HG02571 (cell line): ENCODE measurements around the gene HRC.
"Not testable (repeated sequence)": the region's sequence is repeated elsewhere in the genome, so short reads cannot be mapped to it uniquely, and the experiment has no call there.

Experiments used
- ATAC-seq: cut with Tn5 transposase; IDR thresholded peaks from one replicate; pipeline ENCODE4 v1.9.1; 2021; ENCODE audit warnings: mild to moderate bottlenecking, moderate library complexity; ENCODE audit not compliant: unreplicated experiment

HRC gene

DNA sequence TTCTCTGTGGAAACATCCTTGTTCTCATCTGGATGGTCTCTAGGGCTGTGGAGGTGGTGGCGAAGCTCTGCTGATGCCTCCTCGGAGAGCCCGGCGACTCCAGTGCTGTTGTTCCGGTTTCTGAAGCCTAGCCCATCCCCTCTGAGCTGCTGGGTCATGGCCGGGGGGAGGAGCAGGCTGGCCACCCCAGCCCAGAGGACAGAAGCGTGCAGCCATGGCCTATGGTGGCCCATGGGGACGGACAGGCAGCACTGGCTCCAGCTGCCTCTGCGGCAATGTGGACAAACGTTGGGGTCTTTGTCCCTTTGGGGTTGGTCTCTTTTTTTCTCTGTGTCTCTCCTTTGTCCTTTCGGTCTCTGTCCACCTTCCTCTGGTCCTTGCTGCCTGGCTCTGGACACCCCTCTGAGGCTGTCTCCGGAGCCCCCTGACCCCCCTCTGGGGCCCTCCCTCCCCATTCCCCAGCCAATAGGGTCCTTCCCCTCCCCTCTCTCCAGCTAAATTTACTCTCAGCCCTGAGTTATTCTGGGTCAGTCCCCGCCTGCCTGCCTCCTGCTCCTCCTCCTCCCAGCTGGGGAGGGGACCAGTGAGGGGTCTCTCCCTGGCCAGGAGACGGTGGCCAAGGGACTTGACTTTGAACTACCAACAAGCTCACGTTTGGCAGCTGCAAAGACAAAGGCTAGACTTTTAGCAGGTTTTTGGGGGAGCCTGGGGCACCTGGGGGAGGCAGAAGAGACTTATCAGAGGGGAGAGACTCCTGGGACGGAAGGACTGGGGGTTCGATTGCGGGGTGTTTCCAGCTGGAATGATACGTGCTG, at the start of gene HRC:
TSS of gene HRC (minus strand) at position 392 of the 815 bp plus-strand sequence. CDS start at position 233, 159 bp downstream.
- ATAC-seq, result no peak

DNA sequence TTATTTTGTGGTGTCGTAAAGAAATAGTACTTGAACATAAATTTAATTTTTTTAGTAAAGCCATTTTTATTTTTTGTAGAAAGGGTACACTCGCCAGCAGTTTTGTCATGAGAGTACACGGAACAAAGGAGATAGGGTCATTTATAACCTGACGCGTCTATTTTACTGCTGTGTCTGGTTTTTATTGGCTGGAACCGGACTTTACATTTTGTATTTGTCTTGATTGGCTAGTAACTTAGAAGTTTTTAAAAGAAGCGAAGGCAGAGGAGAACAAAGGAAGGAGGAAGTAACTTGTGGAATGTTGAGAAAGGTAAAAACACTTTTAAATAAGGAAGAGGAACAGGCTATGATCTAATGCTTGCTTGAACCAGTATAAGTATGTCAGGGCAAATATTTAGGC, 45.8 kb upstream of the HRC start:
- ATAC-seq, result no peak

GRCh38 chr19:49200238-49200862, 45.2 kb upstream of the HRC start:
- no peak for ATAC-seq

GRCh38 chr19:49196527-49197240, 41.5 kb upstream of the HRC start:
- no peak for ATAC-seq

DNA sequence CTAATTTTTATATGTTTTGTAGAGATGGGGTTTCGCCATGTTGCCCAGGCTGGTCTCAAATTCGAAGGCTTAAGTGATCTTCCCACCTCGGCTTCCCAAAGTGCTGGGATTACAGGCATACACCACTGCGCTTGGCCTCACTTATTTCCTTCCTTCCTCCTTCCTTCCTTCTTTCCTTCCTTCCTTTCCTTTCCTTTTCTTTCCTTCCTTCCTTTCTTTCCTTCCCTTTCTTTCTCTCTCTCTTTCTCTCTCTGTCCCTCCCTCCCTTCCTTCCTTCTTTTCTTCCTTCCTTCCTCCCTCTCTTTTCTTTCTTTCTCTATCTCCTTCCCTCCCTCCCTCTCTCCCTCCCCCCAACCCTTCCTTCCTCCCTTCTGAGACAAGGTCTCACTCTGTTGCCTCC, 39.2 kb upstream of the HRC start:
- no peak for ATAC-seq

DNA sequence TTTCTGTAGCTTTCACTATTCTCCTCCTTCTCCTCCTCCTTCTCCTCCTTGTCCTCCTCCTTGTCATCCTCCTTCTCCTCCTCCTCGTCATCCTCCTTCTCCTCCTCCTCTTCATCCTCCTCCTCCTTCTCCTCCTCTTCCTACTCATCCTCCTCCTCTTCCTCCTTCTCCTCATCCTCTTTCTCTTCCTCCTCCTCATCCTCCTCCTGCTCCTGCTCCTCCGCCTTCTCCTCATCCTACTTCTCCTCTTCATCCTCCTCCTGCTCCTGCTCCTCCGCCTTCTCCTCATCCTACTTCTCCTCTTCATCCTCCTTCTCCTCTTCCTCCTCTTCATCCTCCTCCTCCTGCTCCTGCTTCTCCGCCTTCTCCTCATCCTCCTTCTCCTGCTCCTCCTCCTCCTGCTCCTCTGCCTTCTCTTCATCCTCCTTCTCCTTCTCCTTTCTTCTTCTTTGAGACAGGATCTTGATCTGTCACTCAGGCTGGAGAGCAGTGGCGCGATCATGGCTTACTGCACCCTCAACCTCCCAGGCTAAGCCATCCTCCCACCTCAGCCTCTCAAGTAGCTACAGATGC, 38.7 kb upstream of the HRC start:
- ATAC-seq, result no peak

DNA sequence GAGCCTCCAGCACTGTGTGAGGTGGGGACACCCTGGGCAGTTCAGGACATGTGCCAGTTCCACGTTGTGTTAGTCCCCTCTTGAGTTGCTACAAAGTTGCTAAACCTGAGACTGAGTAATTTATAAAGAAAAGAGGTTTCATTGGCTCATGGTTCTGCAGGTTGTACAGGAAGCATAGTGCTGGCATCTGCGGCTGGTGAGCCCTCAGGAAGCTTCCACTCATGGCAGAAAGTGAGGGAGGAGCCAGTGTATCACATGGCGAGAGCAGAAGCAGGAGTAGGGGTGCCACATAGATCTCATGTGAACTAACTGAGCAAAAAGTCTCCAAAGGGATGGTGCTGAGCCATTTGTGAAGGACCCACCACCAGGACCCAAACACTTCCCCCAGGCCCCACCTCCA, 35.6 kb upstream of the HRC start:
- no peak for ATAC-seq

DNA sequence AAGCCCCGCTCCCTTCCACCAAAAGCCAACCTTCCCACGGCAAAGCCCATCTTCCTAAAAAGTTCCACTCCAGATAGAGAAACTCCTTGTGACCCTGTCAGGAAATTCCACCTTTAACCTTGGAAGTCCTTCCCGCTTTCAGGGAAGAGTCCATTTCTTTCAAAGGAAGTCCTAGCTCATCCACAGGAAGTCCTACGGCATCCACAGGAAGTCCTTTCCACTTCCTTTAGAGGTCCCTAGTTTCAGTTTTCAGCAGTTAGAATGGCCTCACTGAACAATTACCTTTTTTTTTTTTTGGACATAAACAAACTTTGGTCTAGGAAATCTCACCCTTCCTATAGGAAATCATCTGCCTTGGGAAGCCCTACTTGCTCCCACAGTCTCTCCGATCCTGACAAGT, 34.1 kb upstream of the HRC start:
- ATAC-seq, result no peak

- ATAC-seq, result no peak
These were observed 33.5 kb upstream of the HRC start for GRCh38 chr19:49188626-49189200.

GRCh38 chr19:49186108-49186507, 30.9 kb upstream of the HRC start:
- no peak for ATAC-seq

GRCh38 chr19:49182848-49183375, 27.7 kb upstream of the HRC start:
- ATAC-seq, result no peak

DNA sequence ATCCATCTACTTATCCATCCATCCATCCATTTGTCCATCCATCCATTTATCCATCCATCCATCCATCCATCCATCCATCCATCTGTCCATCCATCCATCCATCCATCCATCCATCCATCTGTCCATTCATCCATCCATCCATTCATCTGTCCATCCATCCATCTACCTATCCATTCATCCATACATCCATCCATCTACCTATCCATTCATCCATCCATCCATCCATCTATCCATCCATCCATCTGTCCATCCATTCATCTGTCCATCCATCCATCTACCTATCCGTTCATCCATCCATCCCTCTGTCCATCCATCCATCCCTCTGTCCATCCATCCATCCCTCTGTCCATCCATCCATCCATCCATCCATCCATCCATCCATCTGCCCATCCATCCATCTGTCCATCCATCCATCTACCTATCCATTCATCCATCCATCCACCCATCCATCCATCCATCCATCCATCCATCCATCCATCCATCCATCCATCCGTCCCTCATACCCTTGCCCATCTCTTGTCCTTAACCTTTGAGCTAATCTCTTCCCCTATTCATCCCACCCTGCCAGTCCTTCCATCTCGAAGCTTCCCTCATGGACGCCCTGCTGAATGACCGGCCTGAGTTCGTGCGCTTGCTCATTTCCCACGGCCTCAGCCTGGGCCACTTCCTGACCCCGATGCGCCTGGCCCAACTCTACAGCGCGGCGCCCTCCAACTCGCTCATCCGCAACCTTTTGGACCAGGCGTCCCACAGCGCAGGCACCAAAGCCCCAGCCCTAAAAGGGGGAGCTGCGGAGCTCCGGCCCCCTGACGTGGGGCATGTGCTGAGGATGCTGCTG, 27.0 kb upstream of the HRC start:
- ATAC-seq, result not testable (repeated sequence)

DNA sequence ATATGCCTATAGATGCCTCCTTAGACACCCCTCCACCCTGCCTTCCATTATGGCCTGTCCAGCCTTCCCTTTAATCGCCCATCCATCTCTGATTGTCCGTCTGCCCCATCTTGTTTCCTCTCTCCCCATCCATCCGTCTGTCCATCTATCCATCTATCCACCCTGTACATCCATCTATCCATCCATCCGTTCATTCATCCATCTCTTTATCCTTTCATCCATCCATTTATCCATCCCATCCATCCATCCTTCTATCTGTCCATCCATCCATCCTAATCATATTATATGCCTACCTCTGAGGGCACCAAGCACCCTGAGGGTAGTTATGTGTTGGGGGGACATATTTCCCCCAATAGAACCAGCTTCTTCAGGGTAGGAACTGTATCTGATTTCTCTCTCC, 25.5 kb upstream of the HRC start:
- no peak for ATAC-seq

GRCh38 chr19:49173198-49173597, 18.0 kb upstream of the HRC start:
- ATAC-seq, result no peak

GRCh38 chr19:49168421-49168820, 13.2 kb upstream of the HRC start:
- no peak for ATAC-seq

GRCh38 chr19:49167857-49168409, 12.7 kb upstream of the HRC start:
- no peak for ATAC-seq

- ATAC-seq, result no peak
These were observed 10.7 kb upstream of the HRC start for GRCh38 chr19:49165865-49166301.

DNA sequence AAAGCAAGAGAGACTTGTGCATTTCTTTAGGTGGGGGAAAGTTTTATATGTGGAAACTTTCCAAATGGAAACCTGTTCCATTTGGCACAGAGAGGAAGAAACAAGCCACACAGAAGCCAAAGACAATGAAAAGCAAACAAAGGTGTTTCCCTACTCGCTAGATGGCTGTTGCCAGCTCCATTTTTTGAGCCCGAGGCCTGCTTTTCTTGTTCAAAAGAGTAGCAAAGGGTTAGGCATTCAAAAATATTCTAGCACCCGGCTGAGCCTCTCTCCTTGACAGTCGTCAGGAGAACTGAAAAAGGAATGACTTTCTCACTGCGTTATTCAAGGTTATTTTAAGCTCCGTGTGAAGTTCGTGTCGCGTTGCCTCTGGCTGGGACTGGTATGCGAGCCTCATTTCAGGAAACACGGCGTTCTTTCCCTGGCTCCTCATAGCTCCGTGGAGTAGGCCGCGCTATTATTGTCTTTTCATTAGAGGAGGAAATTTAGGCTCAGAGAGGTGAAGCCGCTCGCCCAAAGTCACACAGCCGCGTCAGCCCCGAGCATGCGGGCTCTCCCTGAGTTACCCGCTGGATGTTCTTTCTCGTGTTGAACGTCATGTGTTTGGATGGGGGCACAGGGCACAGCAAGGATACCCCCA, 10.0 kb upstream of the HRC start:
- ATAC-seq, result no peak

DNA sequence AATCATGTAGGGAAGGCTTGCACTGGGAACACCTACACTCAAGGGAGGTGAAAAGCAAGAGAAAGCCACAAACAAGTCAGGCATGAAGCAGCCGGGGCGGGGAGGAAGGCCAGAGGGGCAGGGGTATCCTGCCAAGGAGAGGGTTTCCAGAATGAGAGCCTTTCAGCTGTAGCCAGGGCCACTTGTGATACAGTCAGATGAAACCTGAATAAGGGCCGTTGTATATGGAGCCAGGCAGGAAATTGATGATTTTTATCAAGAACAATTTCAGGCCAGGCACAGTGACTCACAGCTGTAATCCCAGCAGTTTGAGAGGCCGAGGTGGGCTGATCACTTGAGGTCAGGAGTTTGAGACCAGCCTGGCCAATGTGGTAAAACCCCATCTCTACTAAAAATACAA, 6.8 kb upstream of the HRC start:
- no peak for ATAC-seq
